ENCODE measurements around the gene LGMN.
A peak's percentile ranks its signal among the peaks of the same experiment; 100 is the strongest.
"Not testable (repeated sequence)": the region's sequence is repeated elsewhere in the genome, so short reads cannot be mapped to it uniquely, and the experiment has no call there.

LGMN gene

GRCh38 chr14:92692822-92693226 lies 55.6 kb downstream of the LGMN start:
- DNase-seq: no peak

- no peak for DNase-seq
Observed at GRCh38 chr14:92690171-92691011, 58.0 kb downstream of the LGMN start.

- no peak for DNase-seq
Observed at GRCh38 chr14:92688434-92689375, 59.7 kb downstream of the LGMN start.

GRCh38 chr14:92687681-92688433 lies 60.6 kb downstream of the LGMN start:
- DNase-seq: no peak

GRCh38 chr14:92686900-92687427 lies 61.5 kb downstream of the LGMN start:
- DNase-seq: peak; percentile 40 to 54 (median 42)

- no peak for DNase-seq
Observed at GRCh38 chr14:92686411-92686899, 62.0 kb downstream of the LGMN start.

- no peak for DNase-seq
Observed at GRCh38 chr14:92685784-92686355, 62.6 kb downstream of the LGMN start.

GRCh38 chr14:92684801-92685560 lies 63.4 kb downstream of the LGMN start:
- DNase-seq: no peak

- DNase-seq: no peak
Observed at GRCh38 chr14:92683041-92683440, 65.4 kb downstream of the LGMN start.

GRCh38 chr14:92680781-92681650 lies 67.4 kb downstream of the LGMN start:
- DNase-seq: peak; percentile 37 to 75 (median 60)

- not testable (repeated sequence) for DNase-seq
Observed at GRCh38 chr14:92680330-92680729, 68.1 kb downstream of the LGMN start.

GRCh38 chr14:92679246-92679645 lies 69.2 kb downstream of the LGMN start:
- no peak for DNase-seq

GRCh38 chr14:92678766-92679165 lies 69.7 kb downstream of the LGMN start:
- DNase-seq: no peak

- DNase-seq: no peak
Observed at GRCh38 chr14:92677955-92678354, 70.5 kb downstream of the LGMN start.

- DNase-seq: peak in 2 of 5 experiments; percentile 26 to 50
Observed at GRCh38 chr14:92677087-92677668, 71.2 kb downstream of the LGMN start.

GRCh38 chr14:92676403-92677086 lies 71.9 kb downstream of the LGMN start:
- DNase-seq: no peak

- DNase-seq: no peak
Observed at GRCh38 chr14:92675976-92676375, 72.5 kb downstream of the LGMN start.

- DNase-seq: no peak
Observed at GRCh38 chr14:92675421-92675820, 73.0 kb downstream of the LGMN start.

- no peak for DNase-seq
Observed at GRCh38 chr14:92673601-92674150, 74.8 kb downstream of the LGMN start.
